ENCODE measurements around the gene ISM1.

ISM1 gene

DNA sequence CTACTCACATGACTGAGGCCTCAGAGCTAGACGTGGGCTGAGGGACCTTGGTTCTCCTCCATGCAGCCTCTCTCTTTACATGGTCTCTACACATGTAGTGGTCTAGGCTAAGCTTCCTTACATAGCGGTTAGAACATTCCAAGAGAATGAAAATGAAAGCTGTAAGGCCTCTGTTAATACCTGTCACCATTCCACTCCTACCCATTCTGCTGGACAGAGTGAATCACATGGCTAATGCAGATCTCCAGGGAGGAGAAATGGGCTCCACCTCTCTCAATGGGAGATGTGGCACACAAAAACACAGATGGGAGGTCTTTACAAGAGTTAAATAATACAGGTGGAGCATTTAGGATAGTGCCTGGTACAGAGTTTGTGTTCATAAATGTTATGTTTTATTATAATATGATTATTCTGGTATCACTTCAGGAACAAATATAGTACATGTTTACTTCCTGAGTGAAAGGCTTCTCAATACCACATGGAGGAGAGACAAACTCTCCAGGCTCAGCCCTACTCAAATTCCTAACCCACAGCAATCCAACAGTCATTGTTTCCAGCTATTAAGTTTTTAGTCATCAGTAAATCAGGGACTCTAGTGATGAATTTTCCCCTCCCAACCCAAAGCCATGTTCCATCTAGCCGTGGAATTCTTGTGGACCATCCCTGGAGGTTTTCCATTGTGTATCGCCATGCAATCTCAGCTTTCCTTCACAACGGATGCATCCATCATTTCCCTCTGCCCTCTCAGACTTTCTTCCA is 57.9 kb downstream of the ISM1 start:
- in situ Hi-C loops (cut with MboI; ENCODE audit: low sequenced_read_pairs) = no loop called here

DNA sequence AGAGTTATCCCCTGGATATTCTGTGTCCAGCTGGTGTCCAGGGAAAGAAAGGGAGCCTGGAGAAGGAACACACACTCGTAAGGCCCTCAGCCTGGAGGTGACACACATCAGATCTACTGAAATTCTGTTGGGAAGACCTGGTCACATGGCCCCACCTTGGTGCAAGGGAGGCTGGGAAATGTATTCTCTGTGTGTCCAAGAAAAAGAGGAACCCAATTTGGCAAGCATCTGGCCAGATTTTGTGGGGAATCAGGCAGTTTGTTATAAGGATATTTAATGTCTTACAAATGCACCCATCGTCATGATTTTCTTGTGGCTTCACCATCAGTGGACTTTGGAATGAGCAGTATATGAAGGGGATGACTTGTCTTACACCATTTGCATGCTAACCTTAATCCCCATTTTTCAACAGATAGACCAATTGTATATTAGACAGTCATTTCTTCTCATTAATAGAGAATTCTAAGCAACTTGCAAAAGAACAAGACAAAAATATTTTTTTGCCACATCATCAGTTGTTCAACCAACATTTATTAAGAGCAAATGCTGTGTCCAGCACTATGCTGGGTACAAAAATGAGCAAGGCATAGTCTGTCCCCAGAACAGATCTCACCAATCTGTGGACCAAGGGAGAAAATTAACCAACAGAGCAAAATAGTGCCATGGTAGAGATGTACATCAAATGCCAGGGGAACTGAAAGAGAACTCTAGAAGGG is 59.7 kb downstream of the ISM1 start:
- in situ Hi-C loops (cut with MboI; ENCODE audit: low sequenced_read_pairs) = no loop called here

DNA sequence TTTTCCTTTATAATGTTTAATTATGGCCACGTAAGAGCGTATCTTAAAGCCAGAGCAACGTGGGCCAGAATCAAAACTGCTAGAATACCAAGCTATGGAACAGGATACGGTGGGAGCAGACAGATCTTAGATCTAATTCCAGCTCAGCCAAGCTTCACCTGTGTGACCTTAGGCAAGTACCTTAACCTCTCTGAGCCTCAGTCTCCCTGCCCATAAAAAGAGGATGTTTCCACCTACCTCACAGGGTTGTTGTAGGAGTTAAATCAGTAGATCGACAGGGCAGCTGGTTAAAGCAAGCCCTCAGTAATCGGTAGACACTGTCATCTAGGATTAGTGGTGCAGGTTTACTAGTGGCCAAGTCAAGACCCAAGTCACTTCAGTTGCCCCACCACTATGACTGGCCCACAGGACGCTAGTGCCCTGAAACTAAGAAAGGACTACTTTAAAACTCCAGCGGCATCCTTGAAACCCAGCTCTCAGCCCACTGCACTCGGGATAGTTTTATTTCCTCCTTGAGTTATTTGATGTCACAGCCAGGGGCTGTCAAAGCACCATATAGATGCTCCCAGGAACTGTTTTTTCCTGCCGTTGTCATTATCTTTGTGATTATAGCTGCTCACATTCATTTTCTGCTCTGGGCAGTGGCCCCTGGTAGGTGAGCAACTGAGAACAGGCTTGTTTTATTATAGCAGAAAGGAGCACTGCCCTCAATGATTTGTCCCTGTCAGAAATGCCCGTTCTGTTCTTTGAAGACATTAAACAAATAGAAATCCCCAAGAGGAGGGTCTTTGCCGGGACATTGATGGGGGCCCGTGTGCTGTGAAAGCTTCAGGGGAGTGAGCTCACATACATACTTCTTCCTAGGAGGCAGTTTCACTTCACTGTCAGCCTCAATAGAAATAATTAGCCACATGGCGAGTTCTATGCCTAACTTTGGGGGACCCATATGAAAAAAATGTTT is 63.1 kb downstream of the ISM1 start:
- in situ Hi-C loops (cut with MboI; ENCODE audit: low sequenced_read_pairs) = no loop called here

DNA sequence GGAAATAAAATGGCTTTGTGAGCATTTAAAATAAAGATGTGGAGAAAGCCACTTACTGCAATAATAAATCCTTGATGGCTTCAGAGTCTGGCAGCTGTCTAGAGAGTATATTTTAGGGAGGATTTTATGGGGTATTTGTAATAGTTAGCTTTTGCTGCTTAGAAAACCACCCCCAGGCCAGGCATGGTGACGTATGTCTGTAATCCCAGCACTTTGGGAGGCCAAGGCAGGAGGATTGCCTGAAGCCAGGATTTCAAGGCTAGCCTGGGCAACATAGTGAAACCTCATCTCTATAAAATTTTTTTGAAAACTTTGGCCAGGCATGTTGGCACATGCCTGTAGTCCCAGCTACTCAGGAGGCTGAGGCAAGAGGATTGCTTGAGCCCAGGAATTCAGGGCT is 63.8 kb downstream of the ISM1 start:
- in situ Hi-C loops (cut with MboI; ENCODE audit: low sequenced_read_pairs) = no loop called here

DNA sequence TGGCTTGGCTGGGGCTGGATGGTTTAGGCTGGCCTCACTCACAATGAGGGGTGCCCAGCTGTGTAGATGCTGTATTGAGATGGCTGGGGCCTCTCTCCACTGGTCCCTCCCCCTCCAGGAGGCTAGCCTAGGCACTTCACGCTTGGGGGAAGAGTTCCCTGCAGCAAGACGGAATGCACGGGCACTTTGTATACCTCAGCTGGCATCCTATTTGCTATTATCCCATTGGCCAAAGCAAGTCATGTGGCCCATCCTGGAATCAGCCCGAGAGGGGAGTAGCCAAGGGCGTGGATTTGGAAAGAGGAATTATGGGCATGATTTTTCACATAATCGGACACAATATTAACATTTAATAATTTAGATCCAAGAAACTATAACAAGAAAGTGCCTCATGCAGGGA is 64.3 kb downstream of the ISM1 start:
- in situ Hi-C loops (cut with MboI; ENCODE audit: low sequenced_read_pairs) = no loop called here

DNA sequence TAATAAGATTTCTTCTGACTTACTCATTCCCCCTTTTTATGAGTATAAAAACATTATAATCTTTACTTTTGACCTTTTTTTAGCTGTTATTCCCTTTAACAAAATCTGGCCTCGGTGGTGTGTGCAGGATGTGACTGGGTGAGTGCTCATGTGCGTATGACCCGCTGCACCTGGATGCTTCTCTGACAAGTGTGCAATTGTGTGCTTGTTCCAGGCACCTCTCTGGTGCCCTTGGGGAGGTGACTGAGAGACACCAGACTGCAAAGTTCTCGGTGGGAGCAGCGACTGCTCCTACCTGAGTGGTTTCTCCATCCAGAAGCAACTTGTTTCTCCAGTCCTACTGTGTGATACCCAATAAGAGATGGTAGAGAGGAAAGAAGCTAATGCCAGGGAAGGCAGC is 65.0 kb downstream of the ISM1 start:
- in situ Hi-C loops (cut with MboI; ENCODE audit: low sequenced_read_pairs) = no loop called here

DNA sequence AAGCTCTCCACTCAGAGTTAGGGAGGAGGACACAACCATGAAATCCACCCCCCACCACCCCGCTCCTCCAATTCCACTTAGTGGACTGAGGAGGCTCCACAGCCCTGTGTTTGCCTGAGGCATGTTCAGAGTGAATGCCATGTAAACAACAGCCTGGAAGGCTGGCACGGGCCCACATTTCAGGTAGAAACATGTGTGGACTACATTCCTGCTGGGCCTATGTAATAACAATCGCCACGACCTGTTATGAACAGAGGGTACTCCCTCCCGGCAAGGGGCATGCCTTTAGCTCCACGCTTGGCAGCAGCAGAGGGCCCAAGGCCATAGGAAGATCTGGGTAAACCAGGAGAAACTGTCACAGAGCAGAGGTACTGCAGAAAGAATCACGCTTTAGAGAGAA is 65.5 kb downstream of the ISM1 start:
- in situ Hi-C loops (cut with MboI; ENCODE audit: low sequenced_read_pairs) = no loop called here

DNA sequence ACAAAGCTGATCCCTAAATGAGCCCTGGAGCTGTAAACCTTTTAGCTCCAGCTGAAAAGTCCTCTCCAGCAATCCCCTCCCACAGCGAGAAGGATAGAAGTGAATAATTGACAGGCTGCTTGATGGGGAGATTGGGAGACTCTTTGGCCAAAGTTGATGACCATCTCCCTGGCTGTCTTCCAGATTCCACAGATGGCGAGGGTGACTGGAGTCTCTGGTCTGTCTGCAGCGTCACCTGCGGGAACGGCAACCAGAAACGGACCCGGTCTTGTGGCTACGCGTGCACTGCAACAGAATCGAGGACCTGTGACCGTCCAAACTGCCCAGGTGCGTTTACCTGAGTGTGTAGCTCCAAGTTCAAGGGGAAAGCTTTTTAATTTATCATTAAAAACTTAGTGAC is 67.3 kb downstream of the ISM1 start:
- in situ Hi-C loops (cut with MboI; ENCODE audit: low sequenced_read_pairs) = no loop called here

DNA sequence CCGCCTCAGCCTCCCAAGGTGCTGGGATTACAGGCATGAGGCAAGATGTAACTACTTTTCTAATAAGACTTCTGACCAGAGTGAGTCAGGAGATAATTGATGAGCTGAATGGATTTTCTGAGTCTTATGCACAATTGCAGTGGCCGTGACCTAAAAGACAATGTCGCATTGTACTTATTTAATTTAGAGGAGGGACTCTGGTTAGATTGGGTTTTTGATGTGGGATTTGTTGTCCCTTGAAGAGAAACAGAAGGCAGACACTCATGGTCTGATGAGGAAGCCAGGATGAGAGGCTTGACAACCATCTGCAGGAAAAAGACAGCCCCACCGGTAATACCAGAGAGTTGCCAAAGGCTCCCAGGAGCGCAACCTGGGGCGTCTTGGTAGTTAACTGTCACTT is 68.0 kb downstream of the ISM1 start:
- in situ Hi-C loops (cut with MboI; ENCODE audit: low sequenced_read_pairs) = no loop called here

DNA sequence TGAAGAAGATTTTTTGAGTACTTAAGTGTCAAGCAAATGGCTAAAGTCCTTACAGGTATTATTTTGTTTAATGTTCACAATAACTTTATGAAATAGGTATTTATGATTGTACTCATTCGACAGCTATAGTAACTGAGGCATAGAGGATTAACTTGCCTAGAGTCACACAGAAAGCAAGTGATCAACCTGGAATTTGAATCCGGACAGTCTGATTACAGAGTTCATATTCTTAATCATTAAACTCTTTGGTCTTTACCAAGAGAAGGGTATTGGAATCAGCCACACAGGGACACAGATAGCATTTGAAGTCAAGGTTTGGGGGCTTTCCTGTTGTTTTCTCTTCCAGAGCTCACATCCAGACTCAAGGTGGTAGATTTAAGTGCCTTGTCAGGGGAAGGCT is 69.7 kb downstream of the ISM1 start:
- in situ Hi-C loops (cut with MboI; ENCODE audit: low sequenced_read_pairs) = no loop called here

DNA sequence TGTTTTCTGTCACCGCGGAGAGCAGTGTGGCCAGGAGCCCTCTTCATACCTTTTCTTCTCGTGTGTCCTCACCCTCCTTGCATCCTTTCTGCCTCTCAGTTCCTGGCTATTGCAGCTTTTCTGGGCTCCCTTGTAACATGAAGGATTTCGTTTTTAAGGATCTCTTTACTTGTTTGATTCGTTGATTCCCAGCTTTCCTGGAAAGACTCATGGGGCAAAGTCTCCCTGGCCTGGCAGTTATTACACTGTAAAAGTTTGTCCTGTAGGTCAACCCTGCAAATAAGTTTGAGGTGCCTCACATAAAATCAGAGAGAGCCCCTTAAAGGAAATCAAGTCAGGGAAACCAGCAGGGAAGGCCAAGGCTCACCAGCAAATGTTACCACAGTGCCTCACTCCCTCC is 70.1 kb downstream of the ISM1 start:
- in situ Hi-C loops (cut with MboI; ENCODE audit: low sequenced_read_pairs) = no loop called here

DNA sequence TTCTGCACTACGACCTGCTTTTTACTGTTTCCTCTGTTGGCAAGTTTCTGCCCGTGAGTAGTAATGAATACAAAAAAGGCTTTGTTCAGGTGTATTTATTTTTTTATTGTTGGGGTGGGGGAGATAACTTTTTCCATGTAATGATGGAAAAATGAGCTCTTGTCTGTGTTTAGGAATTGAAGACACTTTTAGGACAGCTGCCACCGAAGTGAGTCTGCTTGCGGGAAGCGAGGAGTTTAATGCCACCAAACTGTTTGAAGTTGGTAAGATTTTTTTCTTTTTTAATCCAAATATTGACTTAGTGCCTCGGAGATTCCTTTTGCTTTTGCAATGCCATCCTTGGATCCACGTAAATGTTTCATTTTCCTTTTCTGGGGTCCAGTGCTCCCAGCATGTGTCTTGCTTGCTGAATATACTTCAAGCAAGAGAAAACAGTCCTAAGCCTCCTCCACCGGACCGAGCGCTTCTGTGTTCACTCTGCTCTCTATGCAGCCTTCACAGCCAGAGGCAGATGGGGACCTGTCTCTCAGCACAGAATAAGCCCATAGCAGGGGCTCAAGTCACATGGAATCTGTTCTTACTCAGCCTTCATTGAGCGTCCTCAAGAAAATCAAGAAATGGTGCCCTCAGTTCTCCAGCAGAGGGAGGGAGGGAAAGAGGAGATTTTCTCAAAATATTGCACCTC is 71.3 kb downstream of the ISM1 start:
- in situ Hi-C loops (cut with MboI; ENCODE audit: low sequenced_read_pairs) = no loop called here

DNA sequence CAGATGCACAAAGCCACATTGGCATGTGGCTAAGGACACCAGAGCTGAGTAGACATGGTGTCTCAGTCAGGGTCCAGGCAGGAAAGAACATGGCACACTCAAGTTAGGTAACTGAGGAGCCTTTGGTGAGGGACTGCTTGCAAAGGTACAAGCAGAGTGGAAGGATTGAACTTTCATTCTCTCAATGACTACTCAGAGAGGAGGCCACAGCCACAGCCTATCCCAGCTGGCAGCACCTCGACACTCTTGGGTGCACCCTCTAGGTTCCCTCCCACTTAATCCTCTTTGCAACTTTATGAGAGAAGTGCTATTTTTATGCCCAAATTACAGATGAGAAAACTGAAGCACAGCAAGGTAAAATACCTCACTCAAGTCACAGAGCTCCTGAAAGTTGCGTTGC is 73.4 kb downstream of the ISM1 start:
- in situ Hi-C loops (cut with MboI; ENCODE audit: low sequenced_read_pairs) = no loop called here

DNA sequence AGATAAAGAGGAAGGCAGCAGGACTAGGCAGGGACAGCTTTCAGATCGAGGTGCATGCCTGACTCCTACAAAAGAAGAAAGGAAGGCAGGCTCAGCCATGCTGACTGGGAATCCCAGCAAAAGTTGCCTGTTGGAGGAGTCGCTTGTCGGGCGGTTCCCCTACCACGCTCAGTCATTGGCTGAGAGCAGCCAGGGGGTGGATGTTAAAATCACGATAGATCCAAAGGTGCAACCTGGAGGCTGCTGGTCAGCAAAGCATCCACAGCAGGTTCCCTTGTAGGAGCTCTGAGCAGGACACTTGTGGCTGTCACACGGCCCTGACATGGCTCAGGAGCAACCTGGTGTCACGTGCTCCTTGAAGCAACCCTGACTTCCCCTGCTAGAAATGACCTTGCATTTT is 74.6 kb downstream of the ISM1 start:
- in situ Hi-C loops (cut with MboI; ENCODE audit: low sequenced_read_pairs) = no loop called here

DNA sequence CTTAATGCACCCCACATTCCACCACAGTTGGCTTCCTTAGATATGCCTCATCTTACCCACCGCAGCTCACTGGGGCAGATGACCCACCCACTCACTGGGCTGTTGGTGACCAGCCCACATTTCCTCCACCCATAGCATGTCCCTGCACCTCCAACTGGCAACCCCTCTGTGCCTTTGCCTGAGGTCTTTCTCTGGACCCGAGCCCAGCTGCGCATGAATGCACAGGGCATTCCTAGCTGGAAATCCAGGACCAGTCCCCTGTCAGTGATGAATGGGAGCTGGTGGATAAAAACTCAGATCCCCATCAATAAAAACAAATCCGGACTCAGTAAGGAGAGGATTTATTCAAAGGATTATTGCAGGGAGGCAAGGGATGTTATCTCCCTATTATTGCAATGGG is 75.0 kb downstream of the ISM1 start:
- in situ Hi-C loops (cut with MboI; ENCODE audit: low sequenced_read_pairs) = no loop called here

DNA sequence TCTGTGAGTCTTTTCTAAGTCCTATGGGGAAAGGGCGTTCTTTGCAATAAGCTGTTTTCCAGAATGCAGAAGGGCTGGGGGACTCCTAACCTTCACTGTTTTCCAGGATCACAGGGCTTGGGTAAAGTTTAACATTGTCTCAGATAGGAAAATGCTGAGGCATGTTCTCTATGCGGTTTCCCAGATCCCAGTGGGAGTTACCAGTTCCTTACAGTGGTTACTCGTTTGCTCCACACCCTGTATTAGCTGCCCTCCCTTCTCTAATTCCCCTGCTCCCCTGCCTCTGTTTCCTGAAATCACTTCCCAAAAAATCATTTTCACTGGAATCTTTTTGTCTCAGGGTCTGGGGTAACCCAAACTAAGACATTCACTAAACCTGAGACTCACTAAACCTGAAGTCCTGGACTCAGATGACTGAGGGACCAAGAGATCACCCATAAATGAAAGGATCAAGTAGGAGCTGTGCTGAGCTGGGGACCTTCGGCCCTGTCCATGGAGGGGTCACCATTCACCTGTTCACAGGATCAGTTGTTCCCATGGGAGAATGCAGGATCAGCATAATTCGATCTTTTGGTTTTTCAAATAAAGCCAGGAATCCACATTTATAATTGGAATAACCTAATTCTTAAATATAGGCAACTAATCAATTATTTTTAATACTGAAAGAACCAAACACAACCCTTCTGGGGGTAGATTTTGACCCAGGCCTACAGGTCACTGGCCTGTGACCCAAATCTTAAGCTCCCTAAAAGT is 76.2 kb downstream of the ISM1 start:
- in situ Hi-C loops (cut with MboI; ENCODE audit: low sequenced_read_pairs) = no loop called here

DNA sequence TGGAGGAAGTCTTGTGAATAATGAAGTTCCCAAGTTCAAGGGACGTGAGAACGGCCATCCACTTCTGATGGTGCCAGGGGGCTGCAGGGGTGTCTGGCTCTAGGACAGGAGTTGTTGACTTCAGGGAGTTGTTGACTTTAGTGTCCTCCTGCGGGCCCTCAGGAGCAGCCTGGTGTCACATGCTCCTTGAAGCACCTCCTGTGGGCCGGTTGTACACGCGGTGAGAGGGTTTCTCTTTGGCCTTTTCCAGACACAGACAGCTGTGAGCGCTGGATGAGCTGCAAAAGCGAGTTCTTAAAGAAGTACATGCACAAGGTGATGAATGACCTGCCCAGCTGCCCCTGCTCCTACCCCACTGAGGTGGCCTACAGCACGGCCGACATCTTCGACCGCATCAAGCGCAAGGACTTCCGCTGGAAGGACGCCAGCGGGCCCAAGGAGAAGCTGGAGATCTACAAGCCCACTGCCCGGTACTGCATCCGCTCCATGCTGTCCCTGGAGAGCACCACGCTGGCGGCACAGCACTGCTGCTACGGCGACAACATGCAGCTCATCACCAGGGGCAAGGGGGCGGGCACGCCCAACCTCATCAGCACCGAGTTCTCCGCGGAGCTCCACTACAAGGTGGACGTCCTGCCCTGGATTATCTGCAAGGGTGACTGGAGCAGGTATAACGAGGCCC is 77.8 kb downstream of the ISM1 start:
- in situ Hi-C loops (cut with MboI; ENCODE audit: low sequenced_read_pairs) = no loop called here

DNA sequence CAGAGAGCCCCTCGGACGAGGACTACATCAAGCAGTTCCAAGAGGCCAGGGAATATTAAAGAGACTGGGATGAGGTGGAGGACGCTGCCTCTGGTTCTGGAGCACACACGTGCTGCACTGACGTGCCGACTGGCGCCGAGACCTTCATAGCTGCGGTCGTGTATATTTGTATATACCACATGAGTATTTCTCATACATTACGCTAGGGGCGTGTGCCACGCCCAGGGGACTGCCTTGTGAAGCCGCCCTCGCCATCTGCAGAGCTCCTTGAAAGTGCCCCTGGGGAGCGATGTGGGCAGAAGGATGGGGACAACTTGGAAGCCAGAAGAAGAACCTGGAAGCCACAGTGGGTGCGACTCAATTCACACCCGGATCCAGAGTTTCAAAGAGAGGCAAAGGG is 78.3 kb downstream of the ISM1 start:
- in situ Hi-C loops (cut with MboI; ENCODE audit: low sequenced_read_pairs) = no loop called here

DNA sequence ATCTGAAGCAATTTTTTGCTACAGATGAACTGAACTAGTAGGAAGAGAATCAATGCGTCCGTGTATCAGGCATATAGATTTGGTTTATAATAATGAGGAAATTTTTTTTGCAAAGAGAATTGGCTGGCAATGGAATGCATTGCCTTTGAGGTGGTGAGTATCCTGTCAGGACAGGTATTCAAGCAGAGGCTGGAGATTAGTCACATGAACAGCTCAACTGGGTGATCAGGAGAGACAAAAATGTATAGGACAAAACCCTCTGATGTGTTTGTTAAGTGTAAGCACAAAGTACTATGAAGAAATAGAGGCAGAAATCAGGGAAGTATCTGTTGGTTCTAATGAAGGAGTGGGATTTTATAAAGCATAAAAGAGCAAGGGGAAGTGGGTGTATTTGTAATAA is 80.5 kb downstream of the ISM1 start:
- in situ Hi-C loops (cut with MboI; ENCODE audit: low sequenced_read_pairs) = no loop called here
